GM19468 (cell line): Measurements from ENCODE around the gene OR2C3.
A peak's percentile ranks its signal among the peaks of the same experiment; 100 is the strongest.
"Not testable (repeated sequence)": the region's sequence is repeated elsewhere in the genome, so short reads cannot be mapped to it uniquely, and the experiment has no call there.

ENCODE experiments used
- ATAC-seq: cut with Tn5 transposase; IDR thresholded peaks from one replicate; pipeline ENCODE4 v1.9.1; 2021; ENCODE audit warnings: mild to moderate bottlenecking, moderate library complexity, moderate number of reproducible peaks; ENCODE audit not compliant: unreplicated experiment; ENCODE audit errors: extremely low read depth

Gene OR2C3

GRCh38 chr1:247521886-247522285, 14.4 kb downstream of the OR2C3 start:
- not testable (repeated sequence) for ATAC-seq

GRCh38 chr1:247518613-247518891, 17.7 kb downstream of the OR2C3 start:
- ATAC-seq = no peak

GRCh38 chr1:247517795-247518612, 18.2 kb downstream of the OR2C3 start:
- no peak for ATAC-seq

- no peak for ATAC-seq
These were observed 29.4 kb downstream of the OR2C3 start for GRCh38 chr1:247506831-247507230.

- no peak for ATAC-seq
These were observed 35.4 kb downstream of the OR2C3 start for GRCh38 chr1:247500865-247501264.

- no peak for ATAC-seq
These were observed 39.5 kb downstream of the OR2C3 start for GRCh38 chr1:247496581-247497285.

- no peak for ATAC-seq
These were observed 41.5 kb downstream of the OR2C3 start for GRCh38 chr1:247494767-247495166.

- no peak for ATAC-seq
These were observed 43.1 kb downstream of the OR2C3 start for GRCh38 chr1:247493106-247493505.

GRCh38 chr1:247491328-247491727, 44.9 kb downstream of the OR2C3 start:
- ATAC-seq = no peak

GRCh38 chr1:247487057-247487456, 49.2 kb downstream of the OR2C3 start:
- peak; percentile 57 for ATAC-seq

- ATAC-seq = no peak
These were observed 53.5 kb downstream of the OR2C3 start for GRCh38 chr1:247482747-247483146.

GRCh38 chr1:247476328-247477058, 59.7 kb downstream of the OR2C3 start:
- ATAC-seq = not testable (repeated sequence)

- ATAC-seq = no peak
These were observed 60.4 kb downstream of the OR2C3 start for GRCh38 chr1:247475793-247476192.
